WTC11 (cell line): ENCODE results near the gene CFAP20.

ENCODE experiments used
- ESRRA ChIP-seq: sonication (generic); formaldehyde crosslinking; IDR thresholded peaks from 2 replicates; pipeline ENCODE4 v1.8.1; 2022; ENCODE audit warnings: mild to moderate bottlenecking, missing genetic modification reagents, borderline replicate concordance
- ETV6 ChIP-seq: sonication (generic); formaldehyde crosslinking; IDR thresholded peaks from 2 replicates; pipeline ENCODE4 v1.8.1; 2022; ENCODE audit warnings: mild to moderate bottlenecking, missing genetic modification reagents
- OVOL2 ChIP-seq: fragments of 250-450 bp; sonication (Bioruptor Pico); IDR thresholded peaks from 2 replicates; pipeline ENCODE4 v1.9.0; 2021; ENCODE audit warnings: mild to moderate bottlenecking, borderline replicate concordance
- SMAD3 ChIP-seq: sonication (generic); formaldehyde crosslinking; IDR thresholded peaks from 2 replicates; pipeline ENCODE4 v1.8.0; 2022; ENCODE audit warnings: missing genetic modification reagents, mild to moderate bottlenecking, borderline replicate concordance
- TEAD1 ChIP-seq: sonication (generic); formaldehyde crosslinking; IDR thresholded peaks from 2 replicates; pipeline ENCODE4 v1.8.0; 2022; ENCODE audit warnings: mild to moderate bottlenecking, missing genetic modification reagents
- ZNF423 ChIP-seq: fragments of 250-450 bp; sonication (Bioruptor Pico); IDR thresholded peaks from 2 replicates; pipeline ENCODE4 v2.1.2; 2022; ENCODE audit warnings: mild to moderate bottlenecking, moderate library complexity
- TF ChIP-seq, protein P1 (sequence below): fragments of 200-600 bp; IDR thresholded peaks from 2 replicates; pipeline ENCODE4 v1.8.0; 2022; ENCODE audit warnings: antibody characterized with exemption
- TF ChIP-seq, protein P2 (sequence below): sonication (generic); formaldehyde crosslinking; IDR thresholded peaks from 2 replicates; pipeline ENCODE4 v1.8.1; 2022; ENCODE audit warnings: low read depth, mild to moderate bottlenecking, moderate library complexity, missing genetic modification reagents, borderline replicate concordance

DNA sequence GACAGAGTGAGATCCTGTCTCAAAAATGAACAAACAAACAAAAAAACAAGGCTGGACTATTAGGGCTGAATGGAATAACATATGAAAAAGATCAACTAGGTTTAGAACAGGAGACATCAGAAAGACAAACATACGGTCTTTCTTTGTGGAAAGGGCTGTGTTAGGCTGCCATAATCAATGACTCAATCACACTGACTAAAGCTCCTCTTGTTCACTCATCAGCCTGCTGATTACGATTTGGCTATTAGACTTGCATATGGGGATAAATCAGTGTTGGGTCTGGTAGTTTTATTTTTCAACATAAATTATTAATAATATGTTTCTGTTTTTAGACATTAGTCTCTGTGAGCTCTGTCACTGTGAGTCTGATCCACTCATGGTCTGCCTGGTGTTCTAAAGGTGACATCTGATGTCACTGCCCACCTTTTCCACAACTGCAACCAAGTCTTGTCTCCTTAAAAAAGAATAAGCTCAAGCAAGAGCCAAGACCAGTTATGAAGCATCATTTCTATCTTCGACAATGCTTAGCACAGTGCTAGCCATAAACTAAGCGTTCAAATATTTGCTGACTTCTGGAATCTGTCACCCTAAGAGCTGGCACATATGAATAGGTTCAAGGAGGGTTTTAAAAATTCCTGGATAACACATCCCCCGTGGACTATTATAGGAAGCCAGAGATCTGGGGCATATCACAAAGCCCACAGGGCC is 10.2 kb downstream of the CFAP20 start:
- TF ChIP-seq, protein P1, sequence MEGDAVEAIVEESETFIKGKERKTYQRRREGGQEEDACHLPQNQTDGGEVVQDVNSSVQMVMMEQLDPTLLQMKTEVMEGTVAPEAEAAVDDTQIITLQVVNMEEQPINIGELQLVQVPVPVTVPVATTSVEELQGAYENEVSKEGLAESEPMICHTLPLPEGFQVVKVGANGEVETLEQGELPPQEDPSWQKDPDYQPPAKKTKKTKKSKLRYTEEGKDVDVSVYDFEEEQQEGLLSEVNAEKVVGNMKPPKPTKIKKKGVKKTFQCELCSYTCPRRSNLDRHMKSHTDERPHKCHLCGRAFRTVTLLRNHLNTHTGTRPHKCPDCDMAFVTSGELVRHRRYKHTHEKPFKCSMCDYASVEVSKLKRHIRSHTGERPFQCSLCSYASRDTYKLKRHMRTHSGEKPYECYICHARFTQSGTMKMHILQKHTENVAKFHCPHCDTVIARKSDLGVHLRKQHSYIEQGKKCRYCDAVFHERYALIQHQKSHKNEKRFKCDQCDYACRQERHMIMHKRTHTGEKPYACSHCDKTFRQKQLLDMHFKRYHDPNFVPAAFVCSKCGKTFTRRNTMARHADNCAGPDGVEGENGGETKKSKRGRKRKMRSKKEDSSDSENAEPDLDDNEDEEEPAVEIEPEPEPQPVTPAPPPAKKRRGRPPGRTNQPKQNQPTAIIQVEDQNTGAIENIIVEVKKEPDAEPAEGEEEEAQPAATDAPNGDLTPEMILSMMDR: no peak
- TF ChIP-seq ESRRA (no peak), SMAD3 (CRISPR knock-in tag) (no peak), TEAD1 (CRISPR knock-in tag) (no peak), ZNF423 (CRISPR knock-in tag) (no peak), ETV6 (no peak), OVOL2 (CRISPR knock-in tag) (no peak)
- TF ChIP-seq, protein P2, sequence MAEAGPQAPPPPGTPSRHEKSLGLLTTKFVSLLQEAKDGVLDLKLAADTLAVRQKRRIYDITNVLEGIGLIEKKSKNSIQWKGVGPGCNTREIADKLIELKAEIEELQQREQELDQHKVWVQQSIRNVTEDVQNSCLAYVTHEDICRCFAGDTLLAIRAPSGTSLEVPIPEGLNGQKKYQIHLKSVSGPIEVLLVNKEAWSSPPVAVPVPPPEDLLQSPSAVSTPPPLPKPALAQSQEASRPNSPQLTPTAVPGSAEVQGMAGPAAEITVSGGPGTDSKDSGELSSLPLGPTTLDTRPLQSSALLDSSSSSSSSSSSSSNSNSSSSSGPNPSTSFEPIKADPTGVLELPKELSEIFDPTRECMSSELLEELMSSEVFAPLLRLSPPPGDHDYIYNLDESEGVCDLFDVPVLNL (CRISPR knock-in tag): no peak
